Measurements from ENCODE around the gene STAT1.

STAT1 gene

GRCh38 chr2:191013932-191014652 lies at the start of gene STAT1:
Gene STAT1, minus strand, starts transcription at chr2:191014171. Its CDS starts 4,168 bp downstream, at chr2:191010003.
- DNase-seq (ENCODE audit: extremely low spot score, insufficient read length, low read depth) (peak; percentile 90), FAIRE-seq (peak; percentile 85)

DNA sequence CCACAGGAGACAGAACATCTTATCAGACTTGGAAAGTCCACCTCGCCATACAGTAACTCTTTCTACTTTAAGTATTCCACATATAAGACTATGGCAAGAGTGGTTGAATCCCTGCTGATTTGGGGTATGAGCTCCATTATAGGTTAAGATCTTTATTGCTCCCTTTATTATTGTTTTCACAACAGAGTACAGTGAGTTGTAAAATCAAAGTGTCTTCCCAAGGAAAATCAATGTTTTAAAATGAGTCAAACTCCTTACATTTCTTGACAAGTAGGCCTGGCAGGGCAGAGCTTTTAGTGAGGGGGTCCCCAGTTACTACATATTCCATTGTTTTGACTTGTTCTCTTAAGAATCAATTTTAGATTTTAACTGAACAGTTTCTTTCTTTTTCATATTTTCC lies 49.6 kb upstream of the STAT1 start:
- FAIRE-seq = no peak
- no peak for DNase-seq (ENCODE audit: extremely low spot score, insufficient read length, low read depth)

DNA sequence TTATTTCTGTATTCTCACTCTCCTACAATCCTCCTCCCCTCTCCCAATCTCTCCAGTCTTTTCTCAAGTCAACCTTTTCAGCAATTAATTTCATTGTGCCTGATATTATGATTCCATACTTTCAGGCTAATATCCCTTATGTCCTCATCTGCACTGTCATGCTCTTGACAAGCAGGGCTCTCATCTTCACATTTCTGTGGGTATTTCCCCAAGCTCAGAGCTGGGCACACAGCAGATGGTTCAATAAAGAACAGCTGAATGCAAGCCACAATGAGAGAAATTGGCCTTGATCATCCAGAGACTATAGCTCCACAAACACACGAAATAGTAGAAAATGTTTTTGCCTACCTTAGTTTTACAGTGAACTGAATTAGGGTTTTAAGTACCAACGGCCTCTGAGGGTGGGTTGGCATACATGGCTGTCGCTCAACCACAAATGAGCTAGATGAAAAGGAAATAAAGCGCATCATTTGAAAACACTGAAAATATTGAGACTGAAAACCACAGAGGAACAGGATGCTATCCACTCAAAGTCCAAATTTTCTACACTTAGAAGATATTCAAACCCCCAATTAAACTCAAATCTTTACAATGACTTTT lies 47.5 kb upstream of the STAT1 start:
- no peak for FAIRE-seq
- no peak for DNase-seq (ENCODE audit: extremely low spot score, insufficient read length, low read depth)

- DNase-seq (ENCODE audit: extremely low spot score, insufficient read length, low read depth) = no peak
- no peak for FAIRE-seq
These were observed 45.3 kb upstream of the STAT1 start for GRCh38 chr2:191059308-191059707.

DNA sequence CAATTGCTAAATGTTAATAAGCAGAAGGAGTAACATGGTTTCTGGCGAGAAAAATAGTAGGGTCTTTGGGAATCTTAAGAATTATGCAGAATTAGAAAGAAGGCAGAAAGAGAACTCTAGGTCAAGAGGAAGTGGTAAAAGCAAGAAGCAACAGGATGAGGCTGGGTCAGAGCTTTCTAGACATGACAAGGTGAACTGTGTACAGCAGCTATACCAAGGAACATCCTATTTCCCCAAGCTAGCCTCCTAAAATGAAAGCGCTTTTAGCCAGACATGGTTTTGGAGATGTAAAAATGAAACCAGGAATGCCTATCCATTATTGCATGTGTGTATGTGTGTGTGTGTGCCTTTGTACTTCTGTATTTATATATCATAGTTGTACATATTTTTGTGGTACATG lies 42.3 kb upstream of the STAT1 start:
- no peak for DNase-seq (ENCODE audit: extremely low spot score, insufficient read length, low read depth)
- peak; percentile 44 for FAIRE-seq

- DNase-seq (ENCODE audit: extremely low spot score, insufficient read length, low read depth) = no peak
- FAIRE-seq = no peak
These were observed 39.3 kb upstream of the STAT1 start for GRCh38 chr2:191053256-191053655.

GRCh38 chr2:191051825-191052778 lies 38.1 kb upstream of the STAT1 start:
- FAIRE-seq = peak; percentile 86

GRCh38 chr2:191051177-191051576 lies 37.2 kb upstream of the STAT1 start:
- no peak for DNase-seq (ENCODE audit: extremely low spot score, insufficient read length, low read depth)
- FAIRE-seq = no peak

More at GRCh38 chr2:191051825-191052778, 38.1 kb upstream of the STAT1 start:
- peak; percentile 1 for DNase-seq (ENCODE audit: extremely low spot score, insufficient read length, low read depth)

- FAIRE-seq = no peak
- DNase-seq (ENCODE audit: extremely low spot score, insufficient read length, low read depth) = no peak
These were observed 36.6 kb upstream of the STAT1 start for GRCh38 chr2:191050640-191050987.

DNA sequence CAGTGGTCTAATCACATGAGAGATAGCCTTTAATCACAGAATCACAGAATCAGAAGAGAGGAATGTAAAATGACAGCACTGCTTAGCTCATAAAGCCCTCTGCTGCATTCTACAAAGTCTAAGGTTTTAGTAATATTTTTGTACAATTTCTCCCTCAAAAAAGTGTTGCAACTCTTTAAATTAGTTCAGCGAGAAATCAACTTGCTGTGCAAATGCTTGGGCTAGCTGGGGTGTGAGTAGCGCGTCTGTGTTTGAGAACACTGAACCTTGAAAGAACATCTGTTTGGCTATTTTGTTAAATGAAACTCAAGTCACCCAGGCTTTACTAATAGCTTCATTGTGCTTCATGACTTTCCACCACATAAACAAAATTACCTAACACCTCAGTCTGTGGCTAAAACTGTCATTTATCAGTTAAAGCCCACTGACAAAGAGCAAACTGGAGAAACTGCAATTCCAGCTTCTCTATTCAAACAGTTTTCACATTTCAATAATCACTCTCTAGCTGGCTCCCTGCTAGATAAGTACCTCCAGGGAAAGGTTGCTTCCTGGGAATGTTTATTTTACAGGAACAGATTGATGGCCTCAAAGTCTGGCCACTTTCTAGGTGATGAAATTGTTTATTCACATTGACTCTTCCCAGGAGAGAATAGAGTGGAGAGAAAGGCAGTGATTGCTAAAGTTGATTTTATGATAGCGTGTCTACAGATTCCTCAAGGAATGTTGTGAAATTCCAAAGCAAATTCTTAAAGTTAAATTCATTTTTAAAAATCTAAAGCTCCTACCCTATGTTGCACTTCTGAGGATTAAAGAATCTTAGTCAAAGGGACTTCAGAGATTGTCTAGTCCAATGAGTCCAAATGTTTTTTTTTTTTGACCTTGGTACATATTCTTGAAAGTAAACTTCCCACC lies 36.0 kb upstream of the STAT1 start:
- peak; percentile 9 for DNase-seq (ENCODE audit: extremely low spot score, insufficient read length, low read depth)
- peak; percentile 69 for FAIRE-seq

- no peak for FAIRE-seq
- no peak for DNase-seq (ENCODE audit: extremely low spot score, insufficient read length, low read depth)
These were observed 34.1 kb upstream of the STAT1 start for GRCh38 chr2:191048073-191048472.

DNA sequence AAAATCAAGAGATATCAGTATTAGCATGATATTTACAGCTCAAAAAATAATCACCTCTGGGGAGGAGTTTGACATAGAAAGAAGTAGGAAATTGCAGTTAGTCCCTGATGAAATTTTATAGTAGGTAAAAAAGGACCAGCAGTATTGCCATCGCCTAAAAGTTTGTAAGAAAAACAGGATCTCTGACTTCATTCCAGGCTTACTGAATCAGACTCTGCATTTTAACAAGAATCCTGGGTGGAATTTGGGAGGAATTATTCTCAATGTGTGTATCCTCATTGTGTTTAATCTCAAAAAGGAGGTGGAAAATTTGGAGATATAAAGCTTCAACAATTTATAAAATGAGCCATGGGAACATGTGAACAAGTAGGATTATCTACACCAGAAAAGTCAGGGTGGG lies 31.2 kb upstream of the STAT1 start:
- FAIRE-seq = no peak
- DNase-seq (ENCODE audit: extremely low spot score, insufficient read length, low read depth) = no peak

- no peak for DNase-seq (ENCODE audit: extremely low spot score, insufficient read length, low read depth)
- no peak for FAIRE-seq
These were observed 29.5 kb upstream of the STAT1 start for GRCh38 chr2:191043438-191043837.

GRCh38 chr2:191041418-191042161 lies 27.6 kb upstream of the STAT1 start:
- no peak for DNase-seq (ENCODE audit: extremely low spot score, insufficient read length, low read depth)
- no peak for FAIRE-seq

- DNase-seq (ENCODE audit: extremely low spot score, insufficient read length, low read depth) (no peak), FAIRE-seq (no peak)
These were observed 25.6 kb upstream of the STAT1 start for GRCh38 chr2:191039616-191040015.

- no peak for FAIRE-seq
- DNase-seq (ENCODE audit: extremely low spot score, insufficient read length, low read depth) = no peak
These were observed 24.8 kb upstream of the STAT1 start for GRCh38 chr2:191038741-191039140.

DNA sequence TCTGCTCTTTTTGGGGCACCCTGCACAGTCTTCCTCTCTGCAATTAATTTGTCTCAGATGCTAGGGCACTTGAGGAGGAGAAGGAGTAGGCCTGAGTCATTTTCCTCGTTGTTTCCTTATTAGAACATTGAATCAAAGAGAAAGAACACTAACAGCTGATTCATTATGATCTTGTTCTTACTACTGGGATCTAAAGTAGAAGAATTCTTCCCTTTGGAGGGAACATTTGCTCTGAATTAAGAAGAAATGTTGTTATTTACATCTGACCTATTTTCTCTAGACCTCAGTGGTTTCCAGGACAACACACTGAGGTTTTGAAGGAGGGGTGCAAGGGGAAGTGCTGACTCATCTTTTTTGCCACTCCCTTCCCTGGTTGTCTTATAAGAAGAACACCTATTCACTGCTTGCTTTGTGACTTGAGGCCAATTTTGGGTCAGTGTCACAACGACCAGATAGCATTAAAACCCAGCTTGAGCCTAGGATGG lies 24.3 kb upstream of the STAT1 start:
- peak; percentile 58 for FAIRE-seq

DNA sequence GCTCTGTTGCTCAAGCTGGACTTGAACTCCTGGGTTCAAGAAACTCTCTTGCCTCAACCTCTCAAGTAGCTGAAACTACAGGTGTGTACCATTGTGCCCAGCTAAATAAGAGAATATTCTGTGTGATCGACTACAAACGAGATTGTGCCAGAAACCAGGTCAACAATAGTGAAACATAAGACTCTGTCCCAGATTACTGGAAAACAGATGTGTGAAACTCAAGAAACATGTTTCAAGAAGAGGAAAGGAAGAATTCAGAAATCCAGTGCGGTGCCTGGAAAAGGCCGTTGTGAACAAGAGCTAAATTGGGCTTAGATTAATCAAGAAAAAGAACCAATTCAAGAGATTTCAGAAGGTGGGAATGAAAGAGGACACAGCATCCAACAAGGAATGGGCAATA lies 23.4 kb upstream of the STAT1 start:
- FAIRE-seq (no peak), DNase-seq (ENCODE audit: extremely low spot score, insufficient read length, low read depth) (no peak)

More for the DNA sequence above, 24.3 kb upstream of the STAT1 start:
- no peak for DNase-seq (ENCODE audit: extremely low spot score, insufficient read length, low read depth)

DNA sequence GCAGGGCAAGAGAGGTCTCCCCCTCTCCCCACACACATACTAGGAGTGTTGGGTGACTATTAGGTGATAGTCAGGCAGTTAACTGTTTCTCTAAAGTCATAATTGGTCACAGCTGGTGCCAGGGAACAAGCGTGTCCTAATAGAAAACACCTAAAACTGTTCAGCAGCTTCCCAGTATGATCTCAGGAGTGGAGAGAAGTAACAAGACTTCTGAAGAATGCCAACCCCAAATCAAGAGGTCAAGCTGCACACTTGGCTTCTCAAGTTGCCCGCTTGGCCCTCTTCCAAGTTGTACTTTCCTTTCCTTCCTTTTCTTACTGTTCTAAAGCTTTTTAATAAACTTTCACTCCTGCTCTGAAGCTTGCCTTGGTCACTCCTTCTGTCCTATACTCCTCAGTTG lies 22.4 kb upstream of the STAT1 start:
- DNase-seq (ENCODE audit: extremely low spot score, insufficient read length, low read depth) = no peak
- no peak for FAIRE-seq

Data from GM18507 (cell line).